ENCODE results near the gene STARD3. TPM values are rescaled to one million over a fixed set of nuclear protein-coding genes. Genes with fewer than 3 reads are reported as not detected.
A peak's percentile ranks its signal among the peaks of the same experiment; 100 is the strongest.

STARD3 gene
- total RNA-seq, 2 donors from 2014 or later: 52.5 to 67.7 TPM

DNA sequence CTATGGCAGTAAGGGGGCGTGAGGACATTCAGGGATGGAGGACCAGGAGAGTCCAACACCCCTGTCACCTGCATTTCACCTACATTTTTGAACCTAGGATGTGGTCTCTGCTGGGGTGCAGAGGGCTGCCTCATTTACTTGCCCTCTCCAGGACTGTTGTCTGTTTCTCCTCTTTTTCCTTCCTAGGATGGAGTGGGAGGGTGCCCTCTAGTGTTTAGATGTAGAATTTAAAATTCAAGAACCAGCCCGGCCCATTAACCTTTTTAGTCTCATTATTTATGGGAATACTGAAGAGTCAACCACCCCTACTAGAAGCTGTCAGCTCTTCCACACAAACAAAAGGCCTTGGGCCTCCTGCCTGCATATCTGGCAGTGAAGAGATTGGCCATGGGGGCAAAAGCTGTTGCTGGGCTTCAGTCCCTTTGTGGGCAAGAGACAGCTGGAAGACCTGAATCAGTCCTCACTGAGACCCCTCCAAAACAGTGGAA is 2.5 kb upstream of the STARD3 start:
- H3K4me3 ChIP-seq: no peak overlapping the region
- ATAC-seq (ENCODE audit: insufficient number of reproducible peaks, low FRiP score, low read depth) (no peak), DNase-seq (ENCODE audit: low spot score) (no peak)
- H3K36me3 ChIP-seq: no peaks in the 10 kb centered on the region
- H3K9me3 ChIP-seq: no peaks in the 10 kb centered on the region
- H3K27me3 ChIP-seq (replicated peaks; ENCODE audit: insufficient read depth): no peaks in the 10 kb centered on the region
- TF ChIP-seq, protein P1, sequence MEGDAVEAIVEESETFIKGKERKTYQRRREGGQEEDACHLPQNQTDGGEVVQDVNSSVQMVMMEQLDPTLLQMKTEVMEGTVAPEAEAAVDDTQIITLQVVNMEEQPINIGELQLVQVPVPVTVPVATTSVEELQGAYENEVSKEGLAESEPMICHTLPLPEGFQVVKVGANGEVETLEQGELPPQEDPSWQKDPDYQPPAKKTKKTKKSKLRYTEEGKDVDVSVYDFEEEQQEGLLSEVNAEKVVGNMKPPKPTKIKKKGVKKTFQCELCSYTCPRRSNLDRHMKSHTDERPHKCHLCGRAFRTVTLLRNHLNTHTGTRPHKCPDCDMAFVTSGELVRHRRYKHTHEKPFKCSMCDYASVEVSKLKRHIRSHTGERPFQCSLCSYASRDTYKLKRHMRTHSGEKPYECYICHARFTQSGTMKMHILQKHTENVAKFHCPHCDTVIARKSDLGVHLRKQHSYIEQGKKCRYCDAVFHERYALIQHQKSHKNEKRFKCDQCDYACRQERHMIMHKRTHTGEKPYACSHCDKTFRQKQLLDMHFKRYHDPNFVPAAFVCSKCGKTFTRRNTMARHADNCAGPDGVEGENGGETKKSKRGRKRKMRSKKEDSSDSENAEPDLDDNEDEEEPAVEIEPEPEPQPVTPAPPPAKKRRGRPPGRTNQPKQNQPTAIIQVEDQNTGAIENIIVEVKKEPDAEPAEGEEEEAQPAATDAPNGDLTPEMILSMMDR (IDR thresholded peaks at IDR 0.05): peak; percentile 77
- H3K27ac ChIP-seq: no peak overlapping the region
- H3K4me1 ChIP-seq (ENCODE audit: control insufficient read depth in 1 of 2, low read depth in 2 of 2): peaks cover 21 to 29% of the 10 kb centered on the region in 2 donors

- H3K4me3 ChIP-seq: no peak overlapping the region
- TF ChIP-seq, protein P1 (IDR thresholded peaks at IDR 0.05): no peak
- no peak overlapping the region for H3K27ac ChIP-seq
- DNase-seq (ENCODE audit: low spot score) (no peak), ATAC-seq (ENCODE audit: insufficient number of reproducible peaks, low FRiP score, low read depth) (no peak)
- H3K9me3 ChIP-seq: no peaks in the 10 kb centered on the region
- peaks cover 26 to 36% of the 10 kb centered on the region in 2 donors for H3K4me1 ChIP-seq (ENCODE audit: control insufficient read depth in 1 of 2, low read depth in 2 of 2)
- no peaks in the 10 kb centered on the region for H3K36me3 ChIP-seq
- no peaks in the 10 kb centered on the region for H3K27me3 ChIP-seq (replicated peaks; ENCODE audit: insufficient read depth)
These were observed 1.2 kb upstream of the STARD3 start for GRCh38 chr17:39635614-39636176.

DNA sequence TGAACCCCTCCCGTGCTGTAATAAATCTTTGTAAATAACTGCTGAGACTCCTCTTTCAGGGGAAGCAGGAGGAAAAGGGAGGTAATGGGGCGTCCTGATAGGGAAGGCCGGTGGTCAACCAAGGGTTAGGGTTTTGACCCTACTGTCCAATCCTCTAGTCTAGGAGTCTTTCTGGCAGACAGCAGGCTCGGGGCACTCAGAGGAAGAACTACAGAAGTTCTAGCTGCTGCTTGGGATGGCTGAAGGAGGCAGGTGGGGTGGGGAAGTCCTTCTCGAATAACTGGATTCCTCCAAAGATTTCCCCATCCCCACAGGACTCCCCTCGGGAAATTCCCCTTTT is 387 bp upstream of the STARD3 start:
- TF ChIP-seq, protein P1 (IDR thresholded peaks at IDR 0.05): no peak
- Histone ChIP-seq H3K4me1 (ENCODE audit: control insufficient read depth in 1 of 2, low read depth in 2 of 2) (peaks cover 29 to 36% of the 10 kb centered on the region in 2 donors), H3K36me3 (no peaks in the 10 kb centered on the region), H3K9me3 (no peaks in the 10 kb centered on the region), H3K27ac (peak overlapping the region; percentile 69 to 75), H3K27me3 (replicated peaks; ENCODE audit: insufficient read depth) (no peaks in the 10 kb centered on the region), H3K4me3 (peak overlapping the region; percentile 92)
- no peak for ATAC-seq (ENCODE audit: insufficient number of reproducible peaks, low FRiP score, low read depth)
- no peak for DNase-seq (ENCODE audit: low spot score)

DNA sequence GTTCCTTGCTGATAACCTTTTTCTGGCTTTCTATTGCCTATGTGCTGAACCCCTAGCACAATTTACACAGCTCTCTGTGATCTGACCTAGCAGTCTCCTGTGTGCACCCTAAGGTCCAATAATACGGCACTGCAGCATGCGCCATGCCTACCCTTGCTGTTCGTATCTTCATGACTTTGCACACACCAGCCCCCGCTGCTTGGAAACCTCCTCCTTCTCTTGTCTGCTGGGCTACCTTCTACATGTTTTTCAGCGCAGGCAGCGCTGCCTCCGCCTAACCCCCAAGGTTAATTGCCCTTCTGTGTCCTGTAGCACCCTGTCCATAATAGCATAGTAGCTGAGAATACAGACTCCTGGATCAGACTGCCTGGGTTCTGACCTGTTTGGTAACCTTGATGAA is 1.4 kb downstream of the STARD3 start:
- no peaks in the 10 kb centered on the region for H3K27me3 ChIP-seq (replicated peaks; ENCODE audit: insufficient read depth)
- H3K4me3 ChIP-seq: peak overlapping the region; percentile 92
- H3K27ac ChIP-seq: no peak overlapping the region
- DNase-seq (ENCODE audit: low spot score) (no peak), ATAC-seq (ENCODE audit: insufficient number of reproducible peaks, low FRiP score, low read depth) (no peak)
- H3K36me3 ChIP-seq: no peaks in the 10 kb centered on the region
- TF ChIP-seq, protein P1 (IDR thresholded peaks at IDR 0.05): no peak
- no peaks in the 10 kb centered on the region for H3K9me3 ChIP-seq
- peaks cover 29 to 44% of the 10 kb centered on the region in 2 donors for H3K4me1 ChIP-seq (ENCODE audit: control insufficient read depth in 1 of 2, low read depth in 2 of 2)

DNA sequence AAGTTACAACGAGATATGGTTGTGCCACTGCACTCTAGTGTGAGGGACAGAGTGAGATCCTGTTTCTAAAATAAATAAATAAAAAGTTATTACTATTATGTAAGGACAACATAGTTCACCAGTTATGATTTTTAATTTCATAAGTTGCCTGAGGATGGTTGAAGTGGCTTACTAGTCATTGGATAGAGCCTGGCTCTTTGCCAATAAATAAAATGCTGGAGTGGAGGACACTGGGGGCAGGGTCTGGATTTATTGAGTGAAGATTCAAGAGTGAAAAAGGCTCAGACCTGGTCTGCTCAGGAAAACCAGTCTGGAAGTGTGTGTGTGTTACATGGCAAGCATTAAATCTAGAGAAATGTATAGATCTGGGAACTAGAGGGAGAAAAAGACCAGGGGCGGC is 2.1 kb downstream of the STARD3 start:
- no peak overlapping the region for H3K4me3 ChIP-seq
- H3K27me3 ChIP-seq (replicated peaks; ENCODE audit: insufficient read depth): no peaks in the 10 kb centered on the region
- no peaks in the 10 kb centered on the region for H3K36me3 ChIP-seq
- TF ChIP-seq, protein P1 (IDR thresholded peaks at IDR 0.05): no peak
- H3K27ac ChIP-seq: no peak overlapping the region
- peaks cover 29 to 48% of the 10 kb centered on the region in 2 donors for H3K4me1 ChIP-seq (ENCODE audit: control insufficient read depth in 1 of 2, low read depth in 2 of 2)
- no peak for DNase-seq (ENCODE audit: low spot score)
- no peak for ATAC-seq (ENCODE audit: insufficient number of reproducible peaks, low FRiP score, low read depth)
- H3K9me3 ChIP-seq: no peaks in the 10 kb centered on the region
